ENCODE measurements around the gene LGR5.

The LGR5 gene

DNA sequence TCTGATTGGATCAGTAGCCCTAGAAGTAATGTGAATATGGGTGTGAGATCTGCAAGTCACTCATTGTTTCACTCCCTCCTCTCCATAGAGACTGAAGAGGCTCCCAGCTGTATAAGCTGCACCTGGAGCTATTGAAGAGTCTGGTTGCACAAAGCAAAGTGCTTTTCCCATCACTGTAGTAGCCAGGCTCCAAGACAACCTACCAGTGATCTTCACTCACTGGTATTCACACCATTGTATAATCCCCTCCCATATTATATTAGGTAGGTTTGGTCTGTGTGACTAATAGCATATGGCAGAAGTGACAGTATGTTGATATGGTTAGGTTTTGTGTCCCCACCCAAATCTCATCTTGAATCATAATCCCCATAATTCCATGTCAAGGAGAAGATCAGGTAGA lies 159.6 kb downstream of the LGR5 start:
- no peak for DNase-seq (ENCODE audit: low spot score)

DNA sequence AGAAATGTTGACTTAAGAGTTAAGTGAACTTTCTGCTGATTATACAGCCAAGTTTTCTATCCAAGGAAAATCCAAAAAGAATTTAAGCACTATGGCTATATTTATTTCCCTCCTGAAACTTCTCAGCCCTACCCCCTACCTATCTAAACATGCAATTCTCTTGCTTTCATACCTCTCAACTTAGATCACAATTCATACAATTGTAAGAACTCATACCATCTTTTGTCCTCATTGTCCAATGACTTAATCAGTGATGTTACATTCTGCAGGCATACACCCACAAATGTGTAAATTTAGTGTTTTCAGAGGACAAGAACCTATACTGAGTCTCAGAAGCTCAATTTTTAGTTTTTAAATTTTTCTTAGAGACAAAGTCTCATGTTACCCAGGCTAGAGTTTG lies 161.9 kb downstream of the LGR5 start:
- DNase-seq (ENCODE audit: low spot score) = no peak

GRCh38 chr12:71602761-71603577 lies 163.4 kb downstream of the LGR5 start:
- DNase-seq (ENCODE audit: low spot score) = no peak

DNA sequence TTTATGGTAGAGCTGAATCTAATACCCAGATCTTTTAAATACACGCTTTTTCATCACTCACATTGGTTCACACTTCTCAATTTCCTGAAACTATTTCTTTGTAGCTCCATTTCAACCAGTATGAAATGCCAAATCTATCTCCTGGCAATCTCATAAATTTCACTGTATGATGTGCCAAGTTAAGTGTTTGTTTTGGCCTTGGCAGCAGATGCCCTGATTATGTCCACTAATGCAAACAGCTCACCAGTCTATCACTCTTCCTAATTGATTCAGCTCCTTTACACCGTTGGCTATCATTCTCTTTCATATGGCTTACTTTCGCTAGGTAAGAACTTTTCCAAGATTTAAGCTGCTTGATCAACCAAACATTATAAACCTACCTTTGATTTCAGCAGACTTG lies 165.4 kb downstream of the LGR5 start:
- no peak for DNase-seq (ENCODE audit: low spot score)

DNA sequence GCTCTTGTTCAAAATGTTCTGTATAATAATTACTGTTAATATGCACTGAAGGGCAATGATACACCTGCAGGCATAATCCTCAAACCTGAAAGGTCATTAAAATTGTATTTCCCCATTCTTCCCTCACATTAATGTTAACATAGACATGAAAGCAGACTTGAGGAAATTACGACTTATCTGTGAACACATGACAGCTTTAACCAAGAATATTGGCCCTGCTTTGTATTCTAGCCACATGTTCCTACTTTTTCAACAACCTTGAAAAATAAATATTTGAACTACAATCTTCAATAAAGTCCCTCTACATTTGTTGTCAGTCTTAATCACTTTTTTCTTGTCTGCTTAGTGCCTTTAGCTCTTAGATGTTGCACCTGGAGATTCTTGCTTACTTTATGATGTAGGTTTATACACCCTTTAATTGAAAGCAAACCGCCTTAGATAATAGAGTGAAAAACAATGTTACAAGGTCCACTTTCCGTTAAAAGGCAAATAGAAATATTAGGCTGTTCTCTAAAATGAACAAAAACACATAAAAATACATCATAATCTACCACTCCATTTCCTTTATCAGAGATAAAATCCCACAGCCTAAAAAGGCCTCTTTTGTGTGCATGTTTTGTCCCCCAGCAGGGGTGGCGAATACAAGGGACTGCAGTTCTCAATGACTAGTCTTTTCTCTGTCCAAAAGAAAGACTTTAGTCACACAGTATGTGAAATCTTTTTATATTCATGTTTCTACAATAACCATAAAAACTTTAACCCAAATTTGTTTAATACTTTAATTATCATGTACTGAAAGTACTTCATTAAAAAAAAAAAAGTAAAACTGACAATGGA lies 168.1 kb downstream of the LGR5 start:
- no peak for DNase-seq (ENCODE audit: low spot score)

DNA sequence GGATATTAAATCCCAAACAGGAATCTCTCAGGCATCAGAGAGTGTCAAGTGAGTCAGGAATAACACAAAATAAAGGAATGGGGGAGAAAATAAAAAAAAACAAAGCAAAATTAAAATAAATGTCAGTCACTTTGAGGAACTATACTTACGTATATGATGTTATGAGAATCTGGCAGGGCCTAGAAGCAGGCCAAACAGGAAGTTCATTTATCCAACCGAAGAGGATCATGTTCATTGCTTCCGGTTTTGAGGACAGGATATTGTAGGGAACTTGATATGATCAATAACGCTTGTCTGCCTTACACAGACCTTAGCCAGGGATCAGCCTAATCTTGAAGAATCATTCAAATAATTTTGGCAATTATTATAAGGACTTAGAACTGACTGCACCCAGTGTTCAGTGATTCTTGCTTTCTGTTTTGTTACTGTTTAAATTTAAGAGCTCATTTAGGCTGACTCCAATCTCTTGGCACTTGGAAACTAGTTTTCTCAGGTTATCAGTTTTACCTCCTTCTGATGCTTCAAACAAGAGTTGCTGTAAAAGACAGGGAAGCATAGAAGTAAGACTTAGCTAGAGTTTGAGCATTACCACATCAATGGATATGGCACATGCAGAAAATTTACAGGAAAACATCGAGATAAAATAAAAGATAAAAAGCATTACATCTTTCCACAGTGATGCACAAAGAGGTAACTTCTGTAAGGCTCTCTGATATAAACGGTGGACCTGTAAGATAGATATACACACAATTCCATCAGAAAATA lies 170.6 kb downstream of the LGR5 start:
- no peak for DNase-seq (ENCODE audit: low spot score)

DNA sequence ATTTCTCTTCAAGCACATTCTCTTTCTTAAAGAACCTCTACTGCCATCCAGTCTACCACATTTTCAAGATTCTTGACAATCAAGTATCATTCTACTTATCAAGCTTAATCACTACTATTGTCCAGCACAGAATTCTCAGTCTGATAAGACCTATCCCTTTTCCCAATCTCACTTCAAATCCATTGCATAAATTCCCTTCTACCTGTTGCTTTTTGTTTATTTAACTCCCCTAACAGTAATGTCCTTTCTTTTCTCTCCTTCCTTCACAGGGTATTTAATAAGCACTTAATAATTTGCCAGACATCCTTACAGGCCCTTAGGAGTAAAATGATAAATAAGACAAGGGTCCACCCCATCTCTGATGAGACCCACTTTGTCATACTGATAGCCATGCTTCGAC lies 182.3 kb downstream of the LGR5 start:
- no peak for DNase-seq (ENCODE audit: low spot score)

DNA sequence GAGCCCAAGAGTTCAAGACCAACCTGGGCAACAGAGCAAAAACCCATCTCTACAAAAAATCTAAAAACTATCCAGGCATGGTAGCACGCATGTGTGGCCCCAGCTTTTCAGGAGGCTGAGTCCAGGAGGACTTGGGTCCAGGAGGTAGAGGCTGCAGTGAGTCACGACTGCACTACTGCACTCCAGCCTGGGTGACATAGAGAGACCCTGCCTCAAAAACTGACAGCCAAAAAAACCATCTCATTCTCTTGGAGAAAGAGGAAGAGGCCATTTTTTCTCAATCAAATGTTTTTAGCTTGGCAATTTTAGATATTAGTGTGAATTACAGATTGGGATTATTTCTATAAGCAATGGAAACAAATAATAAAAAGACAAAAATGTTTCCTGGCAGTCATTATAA lies 185.9 kb downstream of the LGR5 start:
- no peak for DNase-seq (ENCODE audit: low spot score)

DNA sequence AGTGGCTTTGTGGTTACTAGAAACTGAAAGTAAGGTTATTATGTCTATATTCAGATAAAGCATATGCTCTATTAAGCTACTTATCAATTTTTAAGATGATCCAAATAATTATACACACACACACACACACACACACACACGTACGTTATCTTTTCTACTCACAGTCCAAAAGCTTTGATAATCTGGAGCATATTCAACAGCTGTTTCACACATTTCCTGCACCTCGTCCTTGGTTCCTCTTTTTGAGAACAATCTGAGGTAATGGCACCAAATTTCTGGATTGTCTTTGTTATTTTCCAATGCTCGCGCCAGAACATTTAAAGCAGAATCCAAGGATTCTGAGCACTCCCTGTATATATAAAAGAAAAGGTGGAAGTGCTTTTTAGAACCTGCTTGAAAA lies 186.5 kb downstream of the LGR5 start:
- no peak for DNase-seq (ENCODE audit: low spot score)

- DNase-seq (ENCODE audit: low spot score) = no peak
Measured at GRCh38 chr12:71626768-71627167, 187.2 kb downstream of the LGR5 start.

GRCh38 chr12:71627438-71628002 lies 187.9 kb downstream of the LGR5 start:
- no peak for DNase-seq (ENCODE audit: low spot score)
